ENCODE measurements around the gene FAM241A. TPM values are rescaled to one million over a fixed set of nuclear protein-coding genes. Genes with fewer than 3 reads are reported as not detected.
A peak's percentile ranks its signal among the peaks of the same experiment; 100 is the strongest.

Gene FAM241A
- total and polyA plus RNA-seq, 9 of the 15 experiments (the other 6 are each of a cell fraction or from before 2014, with no cell fraction given): 2.3 to 8.5 (median 5.3) TPM

- no peak for TF ChIP-seq BRF2 (IDR thresholded peaks at IDR 0.05; ENCODE audit: borderline replicate concordance, insufficient read depth, insufficient read length)
- no peak for TF ChIP-seq ZBTB8A (IDR thresholded peaks at IDR 0.05; ENCODE audit: partially characterized antibody)
- peak; percentile 57; the same call in 1 of the 2 replicates for TF ChIP-seq LCOR (CRISPR knock-in tag; IDR thresholded peaks at IDR 0.05)
- TF ChIP-seq SMARCE1 (IDR thresholded peaks at IDR 0.05): no peak
- TF ChIP-seq ATF4 (CRISPR knock-in tag; IDR thresholded peaks at IDR 0.05): peak; percentile 42; the same call in 1 of the 2 replicates
- TF ChIP-seq ZNF184 (CRISPR knock-in tag; IDR thresholded peaks at IDR 0.05): no peak
- no peak for TF ChIP-seq HDAC6 (IDR thresholded peaks at IDR 0.05; ENCODE audit: low read depth, low read length)
- TF ChIP-seq ZNF280B (CRISPR knock-in tag; IDR thresholded peaks at IDR 0.05): no peak
- TF ChIP-seq MAFG (tag; conservative IDR thresholded peaks at IDR 0.05): peak; percentile 79
- TF ChIP-seq NFIX (CRISPR knock-in tag; IDR thresholded peaks at IDR 0.05; ENCODE audit: low read depth): no peak
- peak; percentile 27 for TF ChIP-seq TFAP4 (CRISPR knock-in tag; IDR thresholded peaks at IDR 0.05; ENCODE audit: borderline replicate concordance)
- no peak for TF ChIP-seq AFF4 (CRISPR knock-in tag; IDR thresholded peaks at IDR 0.05)
- no peak for TF ChIP-seq MECOM (CRISPR knock-in tag; IDR thresholded peaks at IDR 0.05)
- no peak for TF ChIP-seq NFE2L1 (tag; IDR thresholded peaks at IDR 0.05; ENCODE audit: borderline replicate concordance, low read depth)
- no peak for TF ChIP-seq ZKSCAN8 (CRISPR knock-in tag; IDR thresholded peaks at IDR 0.05)
- no peak; the same call in 1 of the 2 replicates for TF ChIP-seq RAD51 (IDR thresholded peaks at IDR 0.05; ENCODE audit: borderline replicate concordance, low read depth)
- no peak for TF ChIP-seq RFX1 (IDR thresholded peaks at IDR 0.05)
- no peak for TF ChIP-seq RBM39 (optimal IDR thresholded peaks at IDR 0.05; ENCODE audit: low read depth, low read length)
Observed at GRCh38 chr4:112230879-112231778, 85.9 kb downstream of the FAM241A start (continued).

Measured in K562 (cell line).